Measurements from ENCODE around the gene NKAIN2.

DNA sequence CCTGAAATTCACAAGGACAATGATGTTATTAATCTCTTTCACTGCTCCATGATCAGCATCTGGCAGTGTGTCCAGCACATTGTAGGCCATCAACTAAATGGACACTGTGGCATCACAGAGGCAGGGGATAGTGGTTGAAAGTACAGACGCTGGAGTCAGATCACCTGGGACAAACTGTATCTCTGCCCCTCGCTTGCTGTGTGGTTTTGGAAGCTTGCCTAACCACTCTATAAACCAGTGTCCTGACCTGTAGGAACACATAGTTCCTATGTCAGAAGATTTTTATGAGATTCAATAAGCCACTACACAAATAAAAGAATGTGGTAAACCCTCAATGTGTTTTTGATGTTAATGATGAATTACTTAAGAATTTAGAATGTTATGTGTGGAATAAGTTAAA lies 939.3 kb downstream of the NKAIN2 start:
- no peak for TF ChIP-seq POLR2A (IDR thresholded peaks at IDR 0.05)
- TF ChIP-seq, protein P1, sequence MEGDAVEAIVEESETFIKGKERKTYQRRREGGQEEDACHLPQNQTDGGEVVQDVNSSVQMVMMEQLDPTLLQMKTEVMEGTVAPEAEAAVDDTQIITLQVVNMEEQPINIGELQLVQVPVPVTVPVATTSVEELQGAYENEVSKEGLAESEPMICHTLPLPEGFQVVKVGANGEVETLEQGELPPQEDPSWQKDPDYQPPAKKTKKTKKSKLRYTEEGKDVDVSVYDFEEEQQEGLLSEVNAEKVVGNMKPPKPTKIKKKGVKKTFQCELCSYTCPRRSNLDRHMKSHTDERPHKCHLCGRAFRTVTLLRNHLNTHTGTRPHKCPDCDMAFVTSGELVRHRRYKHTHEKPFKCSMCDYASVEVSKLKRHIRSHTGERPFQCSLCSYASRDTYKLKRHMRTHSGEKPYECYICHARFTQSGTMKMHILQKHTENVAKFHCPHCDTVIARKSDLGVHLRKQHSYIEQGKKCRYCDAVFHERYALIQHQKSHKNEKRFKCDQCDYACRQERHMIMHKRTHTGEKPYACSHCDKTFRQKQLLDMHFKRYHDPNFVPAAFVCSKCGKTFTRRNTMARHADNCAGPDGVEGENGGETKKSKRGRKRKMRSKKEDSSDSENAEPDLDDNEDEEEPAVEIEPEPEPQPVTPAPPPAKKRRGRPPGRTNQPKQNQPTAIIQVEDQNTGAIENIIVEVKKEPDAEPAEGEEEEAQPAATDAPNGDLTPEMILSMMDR (IDR thresholded peaks at IDR 0.05) = no peak

Data from breast epithelium (tissue), 3 donors.